Pancreas (tissue), 10 donors: ENCODE results near the gene OVOL3. TPM values are rescaled to one million over a fixed set of nuclear protein-coding genes. Genes with fewer than 3 reads are reported as not detected.

Source experiments
- ATAC-seq, 4 donors: fragments of 200-7000 bp; cut with Tn5 transposase; one replicate each; pipeline versions ENCODE4 v1.8.0 to v1.9.1; 2020; ENCODE audit warnings: mild to moderate bottlenecking in 4 of 4, moderate library complexity in 4 of 4
- DNase-seq, 6 donors: peaks; one replicate each; pipeline ENCODE4 v3.0.0-alpha.2; 2020
- FAIRE-seq: peaks from 2 replicates; lab custom pipeline; 2012; peaks lifted over from hg19 to GRCh38; lab: Jason Lieb, UNC
- H3K27ac ChIP-seq, 4 donors: fragments of 200-600 bp; sonication (generic); 1 replicate in 3 of 4; 2 replicates in 1 of 4; pipeline versions ENCODE4 v1.5.0 to v1.8.0; 2020
- H3K27me3 ChIP-seq, 4 donors: fragments of 200-600 bp; one replicate each; pipeline ENCODE4 v1.8.0; 2021
- H3K36me3 ChIP-seq, 3 donors: fragments of 200-600 bp; sonication (generic) in 1 of 3; one replicate each; pipeline versions ENCODE4 v1.5.0 to v1.8.0; 2020 to 2021
- H3K4me1 ChIP-seq, 3 donors: fragments of 200-600 bp; one replicate each; pipeline ENCODE4 v1.8.0; 2021
- H3K4me3 ChIP-seq, 4 donors: fragments of 200-600 bp; sonication (generic) in 2 of 4; one replicate each; pipeline versions ENCODE4 v1.5.0 to v1.8.0; 2020 to 2021
- H3K9me3 ChIP-seq, 4 donors: fragments of 200-600 bp; one replicate each; pipeline ENCODE4 v1.8.0; 2021
- WGBS, 2 donors: extraction: QIAGEN DNeasy Blood & Tissue Kit; methylation state at CpG; one replicate each; pipeline ENCODE4 v1.1.7; 2013; 5-methylcytosine and 5-hydroxymethylcytosine counted together
- intact Hi-C, 3 donors: fragments of 100-400 bp; cut with DNase I; formaldehyde crosslinking; loops; one replicate each; pipeline versions ENCODE4 v1.11.1 to v1.14.2; 2022
- polyA plus RNA-seq, 2 donors: library from polyadenylated mRNA; stranded (reverse); fragments of 200-250 nt; gene quantifications; one replicate each; pipeline ENCODE4 v1.2.3, GENCODE V29; 2013
- total RNA-seq, 6 donors: library from RNA; stranded (reverse); fragmentation: NEBNext Ultra II Directional in 4 of 6; extraction: Animal tissue kit (Norgen Biotek cat#: 25700) in 4 of 6; gene quantifications; one replicate each; pipeline versions ENCODE4 v1.2.1 to v1.2.4, GENCODE V29; 2021 to 2023
- TF ChIP-seq, protein P1 (sequence below), 4 donors: fragments of 200-600 bp; sonication (generic) in 3 of 4; IDR thresholded peaks; one replicate each; pipeline versions ENCODE4 v1.5.0 to v1.8.0; 2021; ENCODE audit warnings: antibody characterized with exemption in 4 of 4
- donor health status: healthy with polysubstance abuse.
- donor health status: DM: no; HTN: no; CAD: no; lungs with moderate emphysema.
- donor health status: DM: no; HTN: no; CAD: no.
- donor health status: control.
- donor health status: control.
- donor health status: Bipolar disorder and iron deficiency.
- donor health status: DM: yes; HTN: yes; CAD: no.
- donor health status: DM: no; HTN: no; CAD: no.
- donor health status: DM: no; HTN: no; CAD: no.
- donor health status: DM: yes; HTN: yes; CAD: no.

Gene OVOL3
- total and polyA plus RNA-seq, 8 donors: not detected

DNA sequence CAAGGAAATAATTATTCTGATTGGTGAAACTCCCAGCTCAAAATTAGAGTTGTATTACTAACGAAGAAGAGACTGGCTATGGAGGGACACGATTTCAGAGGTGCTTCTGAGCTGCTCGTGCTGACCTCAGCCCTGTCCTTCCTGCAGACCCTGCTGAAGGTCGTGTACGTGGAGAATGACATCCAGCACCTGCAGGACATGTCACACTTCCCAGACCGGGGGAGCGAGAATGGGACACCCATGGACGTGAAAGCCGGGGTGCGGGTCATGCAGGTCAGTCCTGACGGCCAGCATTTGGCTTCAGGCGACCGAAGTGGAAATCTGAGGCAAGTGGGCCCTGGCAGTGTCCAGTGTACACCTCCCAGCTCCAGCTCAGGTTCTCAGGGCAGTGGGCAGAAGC, 28.0 kb upstream of the OVOL3 start:
- Histone ChIP-seq H3K4me1 (no peaks in the 10 kb centered on the region), H3K4me3 (no peak overlapping the region), H3K27ac (no peak overlapping the region), H3K36me3 (no peaks in the 10 kb centered on the region), H3K9me3 (no peaks in the 10 kb centered on the region), H3K27me3 (no peaks in the 10 kb centered on the region)
- TF ChIP-seq, protein P1, sequence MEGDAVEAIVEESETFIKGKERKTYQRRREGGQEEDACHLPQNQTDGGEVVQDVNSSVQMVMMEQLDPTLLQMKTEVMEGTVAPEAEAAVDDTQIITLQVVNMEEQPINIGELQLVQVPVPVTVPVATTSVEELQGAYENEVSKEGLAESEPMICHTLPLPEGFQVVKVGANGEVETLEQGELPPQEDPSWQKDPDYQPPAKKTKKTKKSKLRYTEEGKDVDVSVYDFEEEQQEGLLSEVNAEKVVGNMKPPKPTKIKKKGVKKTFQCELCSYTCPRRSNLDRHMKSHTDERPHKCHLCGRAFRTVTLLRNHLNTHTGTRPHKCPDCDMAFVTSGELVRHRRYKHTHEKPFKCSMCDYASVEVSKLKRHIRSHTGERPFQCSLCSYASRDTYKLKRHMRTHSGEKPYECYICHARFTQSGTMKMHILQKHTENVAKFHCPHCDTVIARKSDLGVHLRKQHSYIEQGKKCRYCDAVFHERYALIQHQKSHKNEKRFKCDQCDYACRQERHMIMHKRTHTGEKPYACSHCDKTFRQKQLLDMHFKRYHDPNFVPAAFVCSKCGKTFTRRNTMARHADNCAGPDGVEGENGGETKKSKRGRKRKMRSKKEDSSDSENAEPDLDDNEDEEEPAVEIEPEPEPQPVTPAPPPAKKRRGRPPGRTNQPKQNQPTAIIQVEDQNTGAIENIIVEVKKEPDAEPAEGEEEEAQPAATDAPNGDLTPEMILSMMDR (IDR thresholded peaks at IDR 0.05): no peak
- intact Hi-C loops: no loop called here
- WGBS, 2 donors: 84 to 87% methylated on average over 13 of the region's 13 CpGs
- DNase-seq (no peak), ATAC-seq (no peak), FAIRE-seq (no peak)

DNA sequence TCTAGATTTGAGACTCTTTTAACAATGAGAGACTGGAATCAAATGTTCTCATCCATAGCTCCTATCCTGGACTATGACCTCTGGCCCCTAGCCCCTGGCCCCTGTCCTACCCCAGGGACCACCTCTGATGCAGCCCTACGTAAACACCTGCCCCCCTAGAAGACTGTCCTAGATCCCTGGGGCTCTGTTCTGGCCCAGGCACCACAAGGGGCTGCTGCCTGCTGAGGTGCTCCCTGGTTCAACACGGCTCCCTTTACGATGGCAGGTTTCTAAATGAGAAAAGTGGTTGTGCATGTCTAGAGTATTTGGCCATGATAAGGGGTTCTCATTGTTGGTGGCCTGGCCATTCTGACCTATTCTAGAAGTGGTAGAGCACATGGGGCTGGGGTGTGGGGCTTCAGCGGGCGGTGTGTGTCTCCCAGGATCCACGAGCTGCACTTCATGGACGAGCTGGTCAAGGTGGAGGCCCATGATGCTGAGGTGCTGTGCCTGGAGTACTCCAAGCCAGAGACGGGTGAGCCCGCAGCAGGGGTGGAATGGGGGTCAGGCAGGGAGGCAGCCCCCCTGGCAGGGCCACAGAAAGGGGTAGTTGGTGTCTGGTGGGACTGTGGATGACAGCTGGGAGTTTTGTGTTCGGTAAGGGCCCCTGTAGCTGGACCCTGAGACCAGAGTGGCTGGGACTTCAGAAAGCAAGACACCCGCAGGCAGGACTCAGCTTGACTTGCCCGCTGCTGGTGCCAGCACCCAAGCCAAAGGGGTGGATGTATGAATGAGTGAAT, 26.5 kb upstream of the OVOL3 start:
- FAIRE-seq (no peak), ATAC-seq (no peak), DNase-seq (no peak)
- TF ChIP-seq, protein P1 (IDR thresholded peaks at IDR 0.05): no peak
- intact Hi-C loops: no loop called here
- H3K9me3 ChIP-seq: no peaks in the 10 kb centered on the region
- no peak overlapping the region for H3K27ac ChIP-seq
- no peaks in the 10 kb centered on the region for H3K4me1 ChIP-seq
- no peaks in the 10 kb centered on the region for H3K27me3 ChIP-seq
- 91 to 96% methylated on average over 12 of the region's 12 CpGs for WGBS, 2 donors
- H3K36me3 ChIP-seq: no peaks in the 10 kb centered on the region
- H3K4me3 ChIP-seq: no peak overlapping the region

GRCh38 chr19:36086326-36086725, 24.6 kb upstream of the OVOL3 start:
- Histone ChIP-seq H3K27me3 (no peaks in the 10 kb centered on the region), H3K4me3 (no peak overlapping the region), H3K4me1 (no peaks in the 10 kb centered on the region), H3K36me3 (no peaks in the 10 kb centered on the region), H3K27ac (no peak overlapping the region), H3K9me3 (no peaks in the 10 kb centered on the region)
- no peak for DNase-seq
- WGBS, 2 donors: 94 to 96% methylated on average over 9 of the region's 9 CpGs
- ATAC-seq: no peak
- intact Hi-C loops: no loop called here
- TF ChIP-seq, protein P1 (IDR thresholded peaks at IDR 0.05): no peak
- no peak for FAIRE-seq

- DNase-seq (no peak), ATAC-seq (no peak), FAIRE-seq (no peak)
- no peaks in the 10 kb centered on the region for H3K9me3 ChIP-seq
- H3K27ac ChIP-seq: no peak overlapping the region
- TF ChIP-seq, protein P1 (IDR thresholded peaks at IDR 0.05): no peak
- 94% methylated on average over 5 of the region's 5 CpGs for WGBS, 2 donors
- intact Hi-C loops: no loop called here
- no peak overlapping the region for H3K4me3 ChIP-seq
- no peaks in the 10 kb centered on the region for H3K36me3 ChIP-seq
- no peaks in the 10 kb centered on the region for H3K27me3 ChIP-seq
- no peaks in the 10 kb centered on the region for H3K4me1 ChIP-seq
Measured at GRCh38 chr19:36089847-36090246, 21.1 kb upstream of the OVOL3 start.
